C1 segment of cervical spinal cord (tissue), 14 donors: ENCODE data around the gene PSME2.

ENCODE experiments used
- DNase-seq, 14 donors: peaks; one replicate each; lab custom pipeline; 2025; lab: John Stamatoyannopoulos, UW

The PSME2 gene

DNA sequence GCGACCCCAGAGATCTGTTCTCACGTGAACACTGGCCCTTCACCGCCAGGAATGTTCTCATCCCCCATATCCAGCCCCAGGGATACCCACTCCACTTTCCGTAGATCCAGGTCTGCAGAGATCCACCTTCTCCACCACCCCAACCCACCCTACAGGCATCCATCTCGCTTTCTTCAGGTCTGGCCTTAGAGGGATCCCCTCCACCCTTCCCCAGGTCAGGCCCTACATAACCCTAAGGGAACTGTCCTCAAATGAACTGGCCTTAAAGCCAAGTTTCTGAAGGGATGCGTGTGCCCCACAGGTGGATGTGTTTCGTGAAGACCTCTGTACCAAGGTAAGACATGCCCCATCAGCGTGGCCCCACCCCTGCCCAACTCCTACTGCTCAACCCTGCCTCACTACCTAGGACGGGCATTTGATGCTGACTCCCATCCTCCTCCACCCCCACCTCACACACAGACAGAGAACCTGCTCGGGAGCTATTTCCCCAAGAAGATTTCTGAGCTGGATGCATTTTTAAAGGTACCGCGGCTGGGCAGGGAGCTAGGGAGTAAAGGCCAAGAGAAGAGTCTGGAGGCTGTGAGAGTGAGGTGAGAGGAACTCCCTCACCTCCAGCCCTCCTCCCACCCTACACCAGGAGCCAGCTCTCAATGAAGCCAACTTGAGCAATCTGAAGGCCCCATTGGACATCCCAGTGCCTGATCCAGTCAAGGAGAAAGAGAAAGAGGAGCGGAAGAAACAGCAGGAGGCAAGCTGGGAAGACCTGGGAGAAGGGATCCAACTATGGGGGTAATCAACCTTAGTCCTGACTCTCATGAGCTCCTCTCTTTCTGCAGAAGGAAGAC is 9.5 kb downstream of the PSME2 start:
- no peak for DNase-seq

DNA sequence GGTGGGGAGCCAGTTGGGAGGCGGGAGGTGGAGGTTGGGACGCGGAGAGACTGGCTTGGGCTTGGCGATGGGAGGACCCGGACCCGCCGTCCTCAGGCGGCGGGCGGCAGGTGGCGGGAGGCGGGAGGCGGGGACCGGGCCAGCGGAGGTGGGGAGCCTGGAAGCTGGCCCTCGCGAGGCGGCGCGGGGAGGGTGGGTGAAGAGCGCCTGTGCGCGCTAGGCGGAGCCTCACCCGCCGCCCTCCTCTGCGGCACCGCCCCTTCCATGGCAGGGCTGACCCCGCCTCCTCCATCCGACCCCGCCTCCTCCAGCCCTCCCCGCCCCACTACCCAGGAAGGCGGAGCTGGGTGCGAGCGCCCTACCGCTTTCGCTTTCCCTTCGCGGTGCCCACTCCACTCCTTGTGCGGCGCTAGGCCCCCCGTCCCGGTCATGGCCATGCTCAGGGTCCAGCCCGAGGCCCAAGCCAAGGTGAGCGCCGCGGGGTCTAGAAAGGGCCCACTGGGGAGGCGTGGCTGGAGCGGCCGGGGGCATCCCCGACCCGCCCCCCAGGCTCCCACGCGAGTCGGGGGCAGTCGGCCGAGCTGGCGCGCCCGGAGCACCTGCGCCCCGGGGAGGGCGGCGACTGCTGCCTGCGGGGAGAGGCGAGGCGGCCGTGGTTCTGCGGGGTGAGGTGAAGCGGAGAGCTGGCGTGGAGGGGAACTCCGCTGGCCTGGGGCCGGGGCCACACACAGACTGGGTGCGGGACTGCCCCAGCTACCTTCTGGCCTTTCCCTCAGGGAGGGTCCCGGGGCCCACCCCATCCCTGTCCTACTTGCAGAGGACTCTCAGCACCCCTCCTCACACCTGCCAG is 10.4 kb downstream of the PSME2 start, which contains the start of gene PSME1:
TSS of gene PSME1 (plus strand) at position 361 of the 850 bp plus-strand sequence. CDS start at position 430, 69 bp downstream.
- DNase-seq = peak; percentile 29 to 94 (median 88)

DNA sequence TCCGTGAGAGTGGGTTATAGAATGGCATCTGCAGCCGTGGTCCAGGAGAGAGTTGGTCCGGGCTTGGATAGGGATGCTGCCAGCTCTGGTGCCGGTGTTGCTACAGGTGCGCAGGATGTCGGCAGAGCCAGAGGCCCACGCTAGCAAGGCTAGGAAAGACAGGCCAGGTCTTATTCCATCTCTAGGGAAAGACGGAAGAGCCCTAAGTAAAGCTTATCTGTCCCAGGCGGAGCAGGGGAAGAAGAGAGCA is 10.9 kb downstream of the PSME2 start:
- DNase-seq = no peak

DNA sequence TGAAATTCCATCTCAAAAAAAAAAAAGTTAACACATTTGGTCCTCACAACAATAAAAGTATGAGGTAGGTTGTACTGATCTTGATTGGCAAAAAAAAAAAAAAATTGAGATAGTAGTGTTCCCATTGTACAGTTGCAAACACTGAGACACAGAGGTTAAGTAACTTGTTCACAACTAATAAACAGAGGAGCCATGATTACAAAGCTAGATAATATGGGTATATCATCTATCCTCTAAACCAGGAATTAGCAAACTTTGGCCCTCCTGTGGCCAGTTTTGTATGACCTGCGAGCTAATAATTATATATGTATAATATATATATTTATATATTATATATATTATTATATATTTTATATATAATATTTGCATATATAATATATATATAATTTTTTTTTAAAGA is 12.7 kb downstream of the PSME2 start:
- no peak for DNase-seq

DNA sequence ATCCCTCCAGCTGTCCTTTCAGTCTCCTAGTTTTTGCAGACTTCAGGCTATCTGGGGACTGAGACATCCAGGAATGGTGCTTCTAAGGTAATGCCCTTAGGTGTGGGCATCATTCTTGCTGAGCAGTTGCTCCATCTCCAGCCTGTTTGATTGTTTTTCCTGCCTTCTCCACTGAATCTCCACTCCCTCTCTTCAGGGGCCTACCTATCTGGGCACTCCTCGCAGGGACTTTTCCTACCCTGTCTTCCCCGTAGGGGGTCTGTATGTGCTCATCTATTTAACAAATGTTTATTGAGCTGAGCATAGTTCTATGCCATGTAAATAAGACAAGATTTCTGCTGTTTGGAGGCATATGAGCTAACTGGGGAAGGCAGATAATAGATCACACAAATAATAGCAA is 13.4 kb downstream of the PSME2 start:
- no peak for DNase-seq

DNA sequence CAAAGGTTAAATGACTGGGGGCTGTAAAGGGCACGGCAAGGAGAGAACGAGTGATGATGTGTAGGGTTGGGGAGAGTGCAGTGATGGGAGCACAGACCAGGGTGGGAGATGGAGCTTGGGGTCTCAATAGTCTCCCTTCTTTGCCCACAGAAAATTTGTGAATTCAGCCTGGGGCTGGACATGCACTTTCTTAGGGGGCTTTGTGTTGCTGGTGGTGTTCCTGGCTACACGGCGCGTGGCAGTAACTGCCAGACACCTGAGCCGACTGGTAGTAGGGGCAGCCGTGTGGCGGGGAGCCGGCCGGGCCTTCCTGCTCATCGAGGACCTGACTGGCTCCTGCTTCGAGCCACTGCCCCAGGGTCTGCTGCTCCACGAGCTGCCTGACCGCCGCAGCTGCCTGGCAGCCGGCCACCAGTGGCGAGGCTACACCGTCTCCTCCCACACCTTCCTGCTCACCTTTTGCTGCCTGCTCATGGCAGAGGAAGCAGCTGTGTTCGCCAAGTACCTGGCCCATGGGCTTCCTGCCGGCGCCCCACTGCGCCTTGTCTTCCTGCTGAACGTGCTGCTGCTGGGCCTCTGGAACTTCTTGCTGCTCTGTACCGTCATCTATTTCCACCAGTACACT is 14.2 kb downstream of the PSME2 start:
- no peak for DNase-seq

DNA sequence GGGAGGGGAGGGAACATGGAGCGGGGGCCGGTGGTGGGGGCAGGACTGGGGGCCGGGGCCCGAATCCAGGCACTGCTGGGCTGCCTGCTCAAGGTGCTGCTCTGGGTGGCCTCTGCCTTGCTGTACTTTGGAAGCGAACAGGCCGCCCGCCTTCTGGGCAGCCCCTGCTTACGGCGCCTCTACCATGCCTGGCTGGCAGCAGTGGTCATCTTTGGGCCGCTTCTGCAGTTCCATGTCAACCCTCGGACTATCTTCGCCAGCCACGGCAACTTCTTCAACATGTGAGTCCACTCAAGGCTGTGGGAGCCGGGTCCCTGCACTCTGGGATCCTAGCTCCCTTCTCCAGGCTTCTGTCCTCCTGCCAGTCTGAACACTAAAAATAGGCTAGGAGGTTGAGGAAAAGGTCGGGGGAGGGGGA is 14.9 kb downstream of the PSME2 start:
- no peak for DNase-seq

DNA sequence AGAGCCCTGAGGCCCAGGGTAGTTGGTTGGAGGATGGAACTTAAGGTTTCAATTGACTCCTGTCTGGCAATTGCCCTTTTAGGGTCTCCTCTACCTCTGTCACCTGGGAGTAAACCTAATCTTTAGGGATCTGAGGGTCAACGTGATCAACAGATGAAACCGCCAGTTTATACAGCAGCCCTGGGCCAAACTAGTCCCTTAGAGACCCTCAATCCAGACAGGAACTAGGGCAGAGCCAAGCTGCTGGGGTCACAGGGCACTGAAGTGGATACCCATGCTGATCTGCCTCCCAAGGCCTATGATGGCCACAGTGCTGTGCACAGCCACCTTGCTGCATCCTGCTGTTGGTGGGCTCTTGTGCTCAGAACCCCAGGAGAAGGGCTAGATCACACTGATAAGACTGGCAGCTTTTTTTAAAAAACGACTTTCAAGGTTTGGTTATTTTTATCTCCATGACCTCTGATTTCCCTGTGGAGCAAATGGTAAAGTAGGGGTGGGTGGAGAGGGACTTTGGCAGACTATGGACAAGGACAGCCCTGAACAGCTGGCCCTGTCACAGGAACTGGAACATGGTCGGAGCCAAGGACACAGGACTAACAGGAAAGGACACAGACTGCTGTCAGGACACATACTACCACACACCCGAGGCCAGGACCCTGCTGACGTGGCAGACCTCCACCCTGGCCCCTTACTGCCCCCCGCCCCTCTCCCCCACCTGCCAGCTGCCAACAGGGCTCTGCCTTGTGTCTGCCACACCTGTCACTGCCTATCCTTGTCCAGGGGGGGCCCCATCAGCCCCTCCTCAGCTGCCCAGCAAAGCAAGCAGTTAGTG is 15.5 kb downstream of the PSME2 start:
- no peak for DNase-seq

DNA sequence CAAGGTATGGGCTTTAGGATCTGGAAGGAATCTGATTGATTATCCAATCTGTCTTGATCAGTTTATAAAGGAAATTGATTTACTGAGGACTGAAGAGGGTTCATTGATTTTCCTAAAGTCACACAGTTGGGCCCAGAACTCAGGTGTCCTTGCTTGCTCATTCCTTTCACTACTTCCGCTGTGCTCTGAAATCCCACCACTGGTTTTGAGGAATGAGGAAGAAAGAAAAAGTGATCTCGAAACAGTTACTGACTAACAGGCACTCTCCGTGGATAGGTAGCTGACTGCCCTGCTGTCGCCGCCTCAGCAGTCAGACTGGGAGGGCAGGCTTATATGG is 16.1 kb downstream of the PSME2 start, which contains the start of gene FITM1:
TSS of gene FITM1 (plus strand) at position 280 of the 337 bp plus-strand sequence. CDS start 905 bp downstream, outside the sequence.
- DNase-seq = no peak

DNA sequence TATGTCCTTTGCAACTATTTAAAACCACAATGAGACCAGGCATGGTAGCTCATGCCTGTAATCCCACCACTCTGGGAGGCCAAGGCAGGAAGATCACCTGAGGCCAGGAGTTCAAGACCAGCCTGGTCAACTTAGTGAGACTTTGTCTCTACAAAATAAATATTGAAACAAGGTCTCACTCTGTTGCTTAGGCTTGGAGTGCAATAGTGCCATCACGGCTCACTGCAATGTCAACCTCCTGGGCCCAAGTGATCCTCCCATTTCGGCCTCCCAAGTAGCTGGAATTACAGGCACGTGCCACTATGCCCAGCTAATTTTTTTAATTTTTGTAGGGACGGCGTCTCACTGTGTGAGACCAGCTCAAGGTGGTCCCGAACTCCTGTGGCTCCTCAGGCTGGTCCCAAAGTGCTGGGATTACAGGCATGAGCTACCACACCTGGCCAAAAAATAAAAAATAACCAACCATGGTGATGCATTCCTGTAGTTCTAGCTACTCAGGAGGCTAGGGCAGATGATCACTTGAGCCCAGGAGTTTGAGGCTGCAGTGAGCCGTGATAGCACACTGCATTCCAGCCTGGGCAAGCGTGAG is 16.9 kb downstream of the PSME2 start:
- no peak for DNase-seq

DNA sequence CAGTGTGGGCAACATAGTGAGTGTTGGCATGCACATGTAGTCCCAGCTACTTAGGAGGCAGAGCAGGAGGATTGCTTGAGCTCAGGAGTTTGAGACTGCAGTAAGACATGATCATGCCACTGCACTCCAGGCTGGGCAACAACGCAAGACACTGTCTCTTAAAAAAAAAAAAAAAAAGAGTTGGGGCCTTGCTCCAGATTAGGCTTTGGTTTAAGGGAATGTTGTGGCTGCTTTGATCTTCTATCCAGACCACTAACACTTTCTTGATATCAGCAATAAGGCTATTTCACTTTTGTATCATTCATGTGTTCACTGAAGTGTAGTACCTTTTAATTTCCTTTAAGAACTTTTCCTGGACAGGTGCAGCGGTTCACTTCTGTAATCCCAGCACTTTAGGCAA is 18.7 kb downstream of the PSME2 start:
- no peak for DNase-seq

DNA sequence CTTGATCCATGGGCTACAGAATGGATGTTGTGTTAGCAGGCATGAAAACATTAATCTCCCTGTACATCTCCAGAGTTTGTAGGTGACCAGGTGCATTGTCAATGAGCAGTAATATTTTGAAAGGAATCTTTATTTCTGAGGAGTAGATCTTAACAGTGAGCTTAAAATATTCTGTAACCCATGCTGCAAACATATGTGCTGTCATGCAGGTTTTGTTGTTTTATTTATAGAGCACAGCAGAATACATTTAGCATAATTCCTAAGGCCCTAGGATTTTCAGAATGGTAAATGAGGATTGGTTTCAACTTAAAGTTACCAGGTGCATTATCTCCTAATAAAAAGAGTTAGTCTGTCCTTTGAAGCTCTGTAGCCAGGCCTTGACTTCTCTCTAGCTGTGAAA is 19.5 kb downstream of the PSME2 start:
- DNase-seq = no peak

DNA sequence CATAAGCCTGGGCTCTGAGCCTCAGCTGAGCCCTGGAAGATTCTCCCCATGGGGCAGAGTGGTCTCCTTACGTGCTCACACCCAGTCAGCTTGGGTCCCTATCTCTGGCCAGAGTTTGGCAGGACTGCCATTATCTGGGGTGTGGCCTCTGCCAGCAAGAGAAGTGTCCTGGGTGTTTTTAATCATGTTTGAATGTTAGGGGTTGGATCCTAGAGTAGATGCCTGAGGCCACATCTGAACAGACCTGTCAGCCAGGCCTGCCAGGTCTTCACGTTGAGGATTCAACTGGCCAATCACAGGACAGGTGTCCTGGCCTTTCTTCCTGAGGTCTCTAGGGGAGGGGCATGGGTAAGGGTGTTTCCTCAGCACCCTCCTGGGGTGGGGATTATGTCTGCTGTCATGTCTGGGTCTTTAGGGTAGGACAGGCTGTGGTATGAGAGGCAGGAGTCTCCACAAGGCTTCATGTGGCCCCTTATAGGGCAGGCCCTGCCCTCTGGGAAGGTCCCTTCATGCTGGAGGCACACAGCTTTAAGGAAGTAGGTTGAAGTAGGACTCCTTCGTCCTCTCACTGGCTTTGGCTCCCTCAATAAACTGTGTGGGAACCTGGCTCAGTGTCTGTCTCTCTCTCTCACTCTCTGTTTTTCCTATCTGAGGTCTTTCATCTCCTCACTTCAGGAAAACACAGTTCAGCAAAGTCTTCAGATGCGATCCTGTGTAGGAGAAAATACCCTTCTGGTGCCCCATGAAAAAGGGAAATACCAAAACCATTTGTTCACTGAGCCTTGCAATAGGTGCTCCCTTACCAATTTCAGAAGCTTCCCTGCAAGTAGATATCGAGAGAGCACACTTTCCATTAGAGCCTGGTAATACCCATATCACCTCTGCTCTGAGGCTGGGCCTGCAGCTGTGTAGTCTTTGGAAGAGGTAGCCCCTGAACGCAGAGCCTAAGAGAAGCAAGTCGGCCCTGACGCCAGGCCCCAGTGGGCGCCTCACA is 22.7 kb downstream of the PSME2 start:
- DNase-seq = no peak

DNA sequence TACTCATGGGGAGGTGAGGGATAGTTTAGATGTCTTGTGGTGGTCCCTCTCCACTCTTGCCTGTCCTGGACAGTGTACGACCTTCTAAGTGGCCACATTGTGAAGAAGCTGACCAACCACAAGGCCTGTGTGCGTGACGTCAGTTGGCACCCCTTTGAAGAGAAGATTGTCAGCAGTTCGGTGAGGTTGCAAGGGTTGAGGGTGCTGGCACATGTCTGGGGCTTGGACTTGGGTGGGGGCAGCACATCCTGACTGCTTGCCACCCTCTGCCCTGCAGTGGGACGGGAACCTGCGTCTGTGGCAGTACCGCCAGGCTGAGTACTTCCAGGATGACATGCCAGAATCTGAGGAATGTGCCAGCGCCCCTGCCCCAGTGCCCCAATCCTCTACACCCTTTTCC is 23.5 kb downstream of the PSME2 start:
- no peak for DNase-seq

DNA sequence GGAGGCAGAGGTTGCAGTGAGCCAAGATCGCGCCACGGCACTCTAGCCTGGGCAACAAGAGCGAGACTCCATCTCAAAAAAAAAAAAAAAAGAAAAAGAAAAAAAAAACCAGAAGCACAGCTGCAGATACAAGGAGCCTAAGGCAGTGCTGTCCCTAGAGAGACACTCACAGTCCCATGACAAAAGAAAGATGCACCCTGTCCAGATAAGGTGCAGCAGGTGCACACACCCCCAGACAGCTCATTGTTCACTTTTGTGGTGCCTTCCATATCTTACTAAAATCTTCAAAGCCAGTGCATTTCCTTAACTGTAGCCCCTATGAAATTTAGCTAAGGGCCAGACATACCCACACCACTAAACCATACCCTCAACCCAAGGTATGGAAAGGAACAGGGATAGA is 24.0 kb downstream of the PSME2 start:
- DNase-seq = no peak

DNA sequence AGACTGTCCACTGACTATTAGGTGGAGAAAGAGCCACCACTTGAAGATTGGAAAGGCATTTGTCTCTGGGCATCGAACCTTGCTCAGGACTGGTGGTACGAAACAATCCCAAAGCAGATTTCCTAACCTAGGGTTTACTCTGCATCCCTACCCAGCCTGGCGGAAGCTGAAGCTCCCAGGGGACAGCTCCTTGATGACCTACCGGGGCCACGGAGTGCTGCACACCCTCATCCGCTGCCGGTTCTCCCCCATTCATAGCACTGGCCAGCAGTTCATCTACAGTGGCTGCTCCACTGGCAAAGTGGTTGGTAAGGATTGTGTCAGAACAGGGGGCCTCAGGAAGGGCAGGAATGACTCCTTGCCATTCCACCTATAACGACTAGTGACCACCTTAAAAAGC is 25.2 kb downstream of the PSME2 start:
- DNase-seq = no peak

DNA sequence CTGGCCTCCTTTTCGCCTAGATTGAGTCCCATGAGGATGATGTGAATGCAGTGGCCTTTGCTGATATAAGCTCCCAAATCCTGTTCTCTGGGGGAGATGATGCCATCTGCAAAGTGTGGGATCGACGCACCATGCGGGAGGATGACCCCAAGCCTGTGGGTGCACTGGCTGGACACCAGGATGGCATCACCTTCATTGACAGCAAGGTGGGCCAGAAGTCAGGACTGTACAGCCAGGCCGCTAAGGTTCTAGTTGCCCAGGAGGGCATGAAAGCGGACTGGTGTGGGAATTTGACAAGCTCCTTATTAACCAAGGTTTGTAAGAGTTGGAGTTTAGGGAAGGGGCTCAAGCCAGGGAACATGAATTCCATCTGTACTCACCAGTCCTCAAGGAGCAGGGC is 26.7 kb downstream of the PSME2 start:
- DNase-seq = no peak

DNA sequence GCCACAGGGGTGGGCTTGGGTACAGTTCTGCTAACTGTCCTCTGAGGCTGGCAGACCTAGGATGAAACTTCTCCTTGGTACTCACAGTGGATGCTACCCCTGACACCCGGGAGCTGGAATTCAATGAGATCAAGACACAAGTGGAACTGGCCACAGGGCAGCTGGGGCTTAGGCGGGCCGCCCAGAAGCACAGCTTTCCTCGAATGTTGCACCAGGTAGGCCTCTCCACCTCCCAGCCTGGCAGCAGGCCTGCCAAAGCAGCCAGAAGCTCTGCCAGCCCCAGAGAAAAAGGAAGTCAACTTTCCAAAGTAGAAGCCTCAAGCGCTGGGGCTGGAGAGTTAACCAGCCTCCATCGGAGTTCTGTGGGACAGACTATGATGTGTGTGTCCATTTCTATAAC is 29.2 kb downstream of the PSME2 start:
- DNase-seq = no peak

DNA sequence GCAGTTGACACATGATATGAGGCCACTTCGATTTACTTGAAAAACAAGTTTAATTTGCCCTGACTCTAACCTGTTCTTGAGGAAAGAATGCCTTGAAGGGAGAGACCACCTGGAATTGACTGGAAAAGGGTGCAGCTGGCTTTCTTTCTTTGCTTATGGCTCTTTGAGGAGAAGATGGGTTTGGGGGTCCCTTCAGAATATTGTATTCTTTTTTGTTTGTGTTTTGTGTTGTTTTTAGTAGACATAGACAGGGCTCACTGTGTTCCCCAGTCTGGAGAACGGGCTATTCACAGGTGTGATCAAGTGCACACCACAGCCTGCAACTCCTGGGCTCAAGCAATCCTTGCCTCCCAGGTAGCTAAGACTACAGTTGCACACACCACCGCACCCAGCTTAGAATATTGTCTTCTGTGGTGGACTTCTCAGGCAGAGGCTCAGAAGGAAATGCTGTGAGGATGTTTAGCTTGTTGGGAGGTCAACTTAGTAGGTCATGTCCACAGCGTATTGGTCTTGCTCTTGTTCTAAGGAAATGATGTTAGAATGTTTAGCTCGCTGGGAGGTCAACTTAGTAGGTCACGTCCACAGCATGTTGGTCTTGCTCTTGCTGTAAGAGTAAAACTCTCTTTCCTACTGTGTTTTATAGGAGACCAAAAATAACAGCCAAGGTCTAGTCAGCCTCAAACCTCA is 30.1 kb downstream of the PSME2 start:
- no peak for DNase-seq
